Measurements from ENCODE around the gene KAT7.

Gene KAT7

DNA sequence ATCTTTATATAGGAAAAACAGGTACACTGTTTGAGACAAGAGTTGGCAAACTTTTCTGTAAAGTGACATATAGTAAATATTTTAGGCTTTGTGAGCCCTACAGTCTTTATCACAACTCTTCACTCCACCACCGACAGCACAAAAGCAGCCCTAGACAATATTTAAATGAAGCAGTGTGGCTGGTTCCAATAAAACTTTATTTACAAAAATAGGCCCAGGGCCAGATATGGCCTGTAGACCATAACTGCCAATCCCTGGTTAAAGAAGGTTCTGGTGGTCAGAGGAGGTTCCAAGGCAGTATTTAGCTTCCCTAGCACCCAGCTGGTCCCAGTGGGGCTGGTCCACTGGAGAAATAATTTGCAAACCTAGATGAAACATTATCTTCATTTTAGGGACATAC is 28.2 kb upstream of the KAT7 start:
- DNase-seq (ENCODE audit: low read depth in 2 of 2, low spot score in 1 of 2), result no peak

- DNase-seq (ENCODE audit: low read depth in 2 of 2, low spot score in 1 of 2), result no peak
These were observed 27.4 kb upstream of the KAT7 start for GRCh38 chr17:49760932-49761558.

DNA sequence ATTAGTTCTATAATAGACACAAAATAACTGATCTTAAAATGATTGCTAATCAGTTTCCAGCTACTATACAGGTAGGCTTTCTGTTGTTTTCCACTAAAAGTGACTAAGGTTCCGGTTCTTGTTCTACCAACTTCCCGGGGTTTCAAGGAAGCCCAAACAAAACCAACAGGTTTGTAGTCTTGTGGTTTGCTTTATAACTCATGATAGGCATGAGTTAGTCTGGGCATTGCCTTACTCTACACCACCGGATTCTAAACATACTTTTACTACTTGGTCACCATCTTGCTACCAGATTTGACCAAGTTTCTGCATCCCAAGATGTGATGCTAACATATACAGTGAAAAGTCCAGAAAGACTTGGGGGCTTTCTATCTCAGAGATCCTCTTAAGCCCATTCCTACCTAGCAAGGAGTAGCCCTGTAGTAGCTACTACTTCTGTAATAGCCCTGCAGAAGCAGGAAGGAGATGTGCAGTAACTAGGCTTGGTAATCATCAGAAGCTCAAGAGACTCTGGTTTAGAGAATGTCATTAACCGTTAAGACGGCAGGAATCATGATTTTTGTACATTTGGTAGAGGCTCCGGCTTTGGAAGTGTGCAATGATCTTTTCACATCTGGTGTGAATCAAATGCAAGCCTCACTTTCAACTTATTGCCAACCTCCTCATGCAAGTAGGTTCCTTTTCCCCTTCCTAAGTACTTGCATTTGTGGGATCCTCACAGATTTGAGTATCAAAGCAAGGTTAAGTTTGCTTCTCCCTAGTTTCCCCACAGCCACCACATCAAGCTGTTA is 26.1 kb upstream of the KAT7 start:
- no peak for DNase-seq (ENCODE audit: low read depth in 2 of 2, low spot score in 1 of 2)

DNA sequence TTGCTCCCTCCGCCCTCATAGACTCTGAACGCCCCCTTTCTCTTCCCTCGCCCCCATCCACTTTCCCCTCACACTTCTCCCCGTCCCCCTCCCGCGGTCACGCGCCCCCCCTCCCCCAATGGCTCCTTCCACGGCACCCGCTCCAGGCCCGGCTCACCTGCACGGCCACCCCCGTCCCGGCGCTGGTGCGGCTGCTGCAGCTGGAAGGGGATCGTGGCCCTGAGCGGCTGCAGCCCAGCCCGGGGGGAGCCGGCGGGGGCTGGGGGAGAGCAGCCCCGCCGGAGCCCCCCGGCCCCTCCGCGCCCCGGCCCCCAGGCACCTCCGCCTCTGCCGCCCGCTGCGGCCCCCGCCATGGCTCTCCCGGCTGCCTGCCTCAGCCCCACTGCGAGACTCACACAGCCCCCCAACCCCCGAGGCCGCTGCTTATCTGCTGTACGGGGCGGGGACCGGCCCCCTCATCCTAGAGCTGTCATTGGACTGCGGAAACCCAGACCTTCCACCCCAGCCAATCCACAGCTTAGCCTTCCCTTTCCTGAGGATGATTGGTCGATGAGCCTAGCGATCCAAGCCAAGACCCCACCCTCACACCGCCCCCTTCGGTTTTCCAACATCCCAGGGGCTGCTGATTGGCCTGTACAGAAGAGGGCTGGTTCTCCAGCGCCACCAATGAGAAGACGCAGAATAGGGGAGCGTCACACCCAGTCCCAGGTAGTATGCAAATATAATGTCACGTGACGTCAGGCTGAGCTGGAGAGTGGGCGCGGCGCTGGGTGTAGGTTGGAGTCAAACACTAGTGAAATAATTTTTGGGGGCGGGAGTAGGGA is 24.5 kb upstream of the KAT7 start, which contains the start of gene FAM117A:
FAM117A (minus strand) TSS at position 397 of the 824 bp plus-strand sequence; CDS start at position 353, 44 bp downstream.
- DNase-seq (ENCODE audit: low read depth in 2 of 2, low spot score in 1 of 2), result peak; percentile 90 to 94

- DNase-seq (ENCODE audit: low read depth in 2 of 2, low spot score in 1 of 2), result no peak
These were observed 23.8 kb upstream of the KAT7 start for GRCh38 chr17:49764559-49765180.

- no peak for DNase-seq (ENCODE audit: low read depth in 2 of 2, low spot score in 1 of 2)
These were observed 21.5 kb upstream of the KAT7 start for GRCh38 chr17:49766918-49767530.

DNA sequence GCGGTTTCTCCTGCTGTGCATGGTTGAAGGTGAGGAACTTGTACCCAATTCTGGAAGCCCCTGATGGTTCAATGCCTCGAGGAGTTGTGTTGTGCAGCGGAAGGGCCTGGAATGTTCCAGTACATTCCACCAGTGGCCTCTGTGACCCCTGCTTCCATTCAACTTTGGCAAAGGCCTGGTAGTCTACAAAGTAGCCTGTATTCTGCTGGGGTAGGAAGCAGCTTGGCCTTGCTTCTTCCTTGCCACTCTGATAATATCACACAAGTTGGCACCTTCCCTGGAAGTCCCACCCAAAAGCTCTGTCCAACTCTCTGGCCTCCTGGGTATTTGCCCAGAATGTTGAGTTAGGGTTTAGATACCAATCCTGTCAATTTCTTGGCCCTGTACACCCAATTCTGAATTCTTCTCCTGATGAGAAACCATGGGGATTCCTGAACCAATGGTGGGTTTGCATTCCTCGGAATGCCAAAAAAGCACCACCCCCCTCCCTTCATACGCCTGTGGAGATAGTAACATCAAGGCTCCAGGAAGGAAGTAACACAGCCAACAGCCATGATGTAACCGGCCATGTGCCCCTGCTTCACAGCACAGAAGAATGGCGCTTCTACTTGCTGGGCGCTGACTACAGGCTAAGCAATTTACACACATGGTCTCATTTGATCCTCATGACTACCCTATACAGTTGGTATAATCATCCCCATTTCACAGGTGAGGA is 12.8 kb upstream of the KAT7 start:
- DNase-seq (ENCODE audit: low read depth in 2 of 2, low spot score in 1 of 2), result no peak

- DNase-seq (ENCODE audit: low read depth in 2 of 2, low spot score in 1 of 2), result no peak
These were observed 11.8 kb upstream of the KAT7 start for GRCh38 chr17:49776551-49777300.

- no peak for DNase-seq (ENCODE audit: low read depth in 2 of 2, low spot score in 1 of 2)
These were observed 10.9 kb upstream of the KAT7 start for GRCh38 chr17:49777563-49777962.

- DNase-seq (ENCODE audit: low read depth in 2 of 2, low spot score in 1 of 2), result no peak
These were observed 9.2 kb upstream of the KAT7 start for GRCh38 chr17:49779156-49779738.

DNA sequence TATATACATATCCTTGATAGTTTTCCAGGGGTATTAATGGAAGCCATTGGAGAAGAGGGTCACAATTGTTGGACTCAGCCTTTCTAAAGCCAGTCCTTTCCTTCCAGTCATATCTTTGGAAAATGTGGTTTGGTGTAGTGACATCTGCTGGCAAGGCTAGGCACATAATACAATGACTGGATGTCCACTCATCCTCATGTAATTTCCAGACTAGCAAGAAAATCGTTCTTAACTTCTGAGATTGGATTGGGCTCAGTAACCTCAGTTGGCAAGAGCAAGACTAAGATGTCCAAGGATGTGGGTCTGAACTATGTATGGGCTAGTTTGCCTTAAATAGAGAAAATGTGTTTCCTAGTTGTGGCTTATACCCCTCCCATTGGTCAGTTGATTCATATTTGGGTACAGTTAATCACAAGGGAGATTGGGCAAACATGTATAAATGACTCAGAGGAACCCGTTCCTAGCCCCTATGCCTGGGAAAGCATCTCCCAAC is 8.7 kb upstream of the KAT7 start:
- DNase-seq (ENCODE audit: low read depth in 2 of 2, low spot score in 1 of 2), result no peak

DNA sequence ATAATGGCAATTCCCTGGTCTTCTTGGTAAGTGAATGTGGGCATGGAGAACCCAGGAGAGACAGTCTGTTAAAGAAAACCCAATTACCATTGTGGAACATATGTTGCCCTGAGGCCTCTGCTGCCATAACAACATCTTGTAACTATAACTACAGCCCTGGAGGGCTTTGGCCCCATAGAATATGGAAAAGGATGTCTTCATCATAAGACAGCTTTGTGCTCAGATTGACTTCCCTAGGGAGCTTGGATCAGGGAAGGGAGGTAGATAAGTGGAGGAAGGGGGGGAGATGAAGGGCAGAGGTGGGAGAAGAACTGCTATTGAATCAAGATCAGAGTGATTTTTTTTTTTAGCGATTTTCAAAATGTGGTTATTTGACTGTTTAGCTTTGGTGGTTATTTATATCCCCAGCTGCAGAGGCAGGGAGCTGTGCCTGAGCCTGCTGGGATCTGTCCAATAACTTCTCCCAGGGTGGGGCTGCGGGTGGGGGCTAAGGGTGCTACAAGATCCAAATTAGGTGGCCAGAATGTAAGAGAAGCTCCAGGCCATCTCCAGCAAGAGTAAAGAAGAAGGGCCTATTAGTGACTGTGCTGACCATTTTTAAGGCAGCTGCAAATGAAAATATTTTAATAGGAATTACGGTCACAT is 5.3 kb upstream of the KAT7 start:
- no peak for DNase-seq (ENCODE audit: low read depth in 2 of 2, low spot score in 1 of 2)

DNA sequence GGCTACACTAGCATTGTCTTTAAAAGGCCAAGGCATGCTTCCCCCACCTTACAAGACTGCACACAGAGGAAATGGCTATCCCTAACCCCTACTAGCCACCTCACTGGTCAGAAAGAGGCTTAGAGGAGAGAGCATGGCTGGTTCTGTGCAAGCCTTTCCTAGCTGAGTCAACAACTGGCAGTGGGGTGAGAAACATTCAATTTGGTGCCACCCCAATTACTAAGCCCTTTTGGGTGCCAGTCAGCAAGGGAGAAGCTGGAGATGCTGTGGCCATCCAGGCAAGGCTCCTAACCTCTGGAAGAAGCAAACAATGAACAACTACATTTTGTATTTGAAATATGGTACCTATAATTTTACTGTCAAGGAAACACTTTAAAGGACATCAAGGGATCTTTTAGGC is 4.7 kb upstream of the KAT7 start:
- DNase-seq (ENCODE audit: low read depth in 2 of 2, low spot score in 1 of 2), result no peak

DNA sequence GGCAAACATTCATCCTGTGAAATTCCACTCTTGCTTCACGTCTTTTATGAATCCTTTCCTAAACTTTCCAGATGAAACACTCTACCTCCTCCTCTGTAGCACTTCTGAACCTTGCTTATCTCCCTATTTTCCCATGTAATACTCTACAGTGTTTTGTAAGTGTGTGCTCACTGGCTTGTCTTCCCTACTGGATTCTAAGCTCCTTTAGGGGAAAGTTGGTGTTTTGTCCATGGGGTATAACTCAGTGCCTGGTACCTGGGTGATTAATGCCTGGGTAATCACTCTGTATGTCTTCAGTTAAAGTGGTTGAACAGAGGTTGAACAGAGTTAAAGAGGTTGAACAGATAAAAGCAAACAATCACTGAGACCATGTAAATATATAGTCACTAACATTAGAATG is 3.8 kb upstream of the KAT7 start:
- no peak for DNase-seq (ENCODE audit: low read depth in 2 of 2, low spot score in 1 of 2)

DNA sequence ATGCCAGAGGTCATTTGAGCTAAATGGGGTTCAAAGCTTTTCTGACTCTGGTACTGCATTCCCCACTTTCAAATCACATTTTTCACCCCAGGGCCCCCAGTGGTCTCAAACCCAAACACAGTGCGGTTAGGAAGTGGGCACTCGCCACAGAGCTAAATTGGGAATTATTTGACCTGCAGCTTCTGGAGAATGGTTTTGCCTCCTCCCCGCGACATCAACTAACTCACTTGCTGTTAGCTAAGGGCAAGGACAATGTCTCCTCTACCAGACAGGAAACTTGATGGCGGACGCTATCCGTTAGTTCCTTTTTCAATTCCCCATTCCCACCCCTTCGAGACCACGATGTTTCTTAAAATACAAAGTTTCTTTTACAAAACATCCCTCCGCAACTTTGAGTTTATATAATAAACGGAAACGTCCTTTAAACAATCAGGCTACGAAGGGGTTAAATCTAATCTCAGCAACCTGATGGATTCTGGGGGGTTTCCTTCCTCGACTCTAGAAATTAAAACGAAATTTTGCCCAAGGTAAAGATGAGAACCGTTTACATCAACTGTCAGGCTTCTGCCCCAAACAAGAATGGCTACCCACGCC is 500 bp upstream of the KAT7 start:
- no peak for DNase-seq (ENCODE audit: low read depth in 2 of 2, low spot score in 1 of 2)

- DNase-seq (ENCODE audit: low read depth in 2 of 2, low spot score in 1 of 2), result no peak
These were observed 730 bp downstream of the KAT7 start for GRCh38 chr17:49789243-49789578.

DNA sequence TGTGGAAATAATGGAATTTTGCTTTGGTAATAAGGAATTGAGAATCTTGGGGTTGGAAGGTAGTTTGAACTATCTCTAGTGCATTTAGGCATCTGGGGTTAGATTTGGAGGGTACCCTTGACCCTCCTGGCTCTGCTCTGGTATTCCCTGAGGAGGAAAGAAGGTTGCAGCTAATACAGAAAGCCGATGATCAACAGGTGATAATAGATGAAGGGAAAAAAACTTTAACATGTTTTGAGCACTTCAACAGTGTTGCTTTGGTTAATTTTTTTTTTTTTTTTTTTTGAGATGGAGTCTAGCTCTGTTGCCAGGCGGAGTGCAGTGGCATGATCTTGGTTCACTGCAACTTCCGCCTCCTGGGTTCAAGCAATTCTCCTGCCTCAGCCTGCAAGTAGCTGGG is 4.8 kb downstream of the KAT7 start:
- no peak for DNase-seq (ENCODE audit: low read depth in 2 of 2, low spot score in 1 of 2)

- no peak for DNase-seq (ENCODE audit: low read depth in 2 of 2, low spot score in 1 of 2)
These were observed 6.9 kb downstream of the KAT7 start for GRCh38 chr17:49795372-49795771.
